GM13976 (cell line): ENCODE data around the gene CXCL9.
"Not testable (repeated sequence)": the region's sequence is repeated elsewhere in the genome, so short reads cannot be mapped to it uniquely, and the experiment has no call there.

Source experiments
- DNase-seq: peaks from one replicate; pipeline ENCODE4 v3.0.0; 2012; ENCODE audit warnings: low spot score
- CTCF ChIP-seq: IDR thresholded peaks from 2 replicates; pipeline ENCODE4 v1.5.1; 2012; ENCODE audit warnings: borderline replicate concordance, mild to moderate bottlenecking; ENCODE audit not compliant: insufficient read depth; ENCODE audit errors: extremely low read depth, missing control alignments, control extremely low read depth
- in situ Hi-C: fragments of 300-500 bp; cut with MboI; formaldehyde crosslinking; loops from one replicate; pipeline ENCODE4 v1.12.0; 2022; ENCODE audit warnings: low sequenced_read_pairs, mixed read lengths, inconsistent platforms; ENCODE audit not compliant: unreplicated experiment

CXCL9 gene

DNA sequence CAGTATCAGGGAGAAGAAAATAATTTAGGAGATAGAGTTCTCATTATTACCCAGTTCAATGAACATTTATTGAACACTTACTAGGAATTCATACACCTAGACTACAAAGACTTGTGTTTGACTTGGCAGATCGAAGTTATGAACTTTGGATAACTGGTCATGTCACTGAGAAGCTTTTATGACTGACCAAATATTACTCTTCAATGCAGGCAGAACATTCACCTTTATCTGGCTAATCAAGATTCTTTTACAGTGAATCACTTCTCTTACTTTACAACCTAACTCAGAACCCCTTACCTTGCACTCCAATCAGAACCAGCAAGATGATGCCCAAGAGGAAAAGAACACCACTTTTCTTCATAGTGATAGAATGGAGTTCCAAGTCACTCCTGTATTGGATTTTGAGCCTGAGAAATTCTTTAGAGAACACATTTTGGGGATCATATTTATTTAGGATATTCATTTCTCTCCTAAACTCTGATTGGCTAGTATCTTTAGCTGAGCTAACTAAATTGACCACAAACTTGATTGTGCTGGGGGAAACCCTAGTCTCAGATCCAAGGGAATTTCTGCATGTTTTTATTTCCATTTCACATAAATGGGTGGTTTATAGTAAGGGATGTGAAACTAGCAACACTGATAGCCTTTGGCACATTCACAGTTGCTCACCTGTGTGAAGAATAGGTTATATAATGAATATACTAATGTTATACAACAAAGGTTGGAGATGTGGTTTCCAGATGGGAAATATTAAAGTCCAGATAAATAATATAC lies at the start of gene CXCL9:
CXCL9 (minus strand) TSS at position 421 of the 774 bp plus-strand sequence; CDS start at position 361, 60 bp downstream.
- in situ Hi-C loops = no loop called here
- no peak for TF ChIP-seq CTCF
- DNase-seq = no peak

DNA sequence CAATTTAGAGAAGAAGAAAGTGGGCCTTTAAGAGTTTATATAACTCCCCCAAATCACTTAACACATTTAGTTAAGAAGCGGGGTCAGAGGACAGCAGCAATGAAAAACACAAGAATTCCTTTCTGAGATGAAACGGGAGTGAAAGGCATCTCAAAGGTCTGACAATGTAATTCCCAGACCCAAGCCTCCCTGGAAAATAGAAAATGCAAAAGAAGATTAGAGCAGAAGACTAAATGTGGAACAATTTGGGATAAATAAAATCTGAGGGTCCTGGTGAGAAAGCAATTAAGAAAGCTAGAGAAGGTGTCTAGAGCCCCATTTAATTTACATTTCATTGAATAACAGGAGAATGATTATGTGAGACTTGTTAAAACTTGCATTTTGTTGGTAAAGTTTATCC lies 48.1 kb upstream of the CXCL9 start:
- DNase-seq = no peak
- in situ Hi-C loops = no loop called here
- TF ChIP-seq CTCF = no peak

GRCh38 chr4:76055016-76055415 lies 47.7 kb upstream of the CXCL9 start:
- in situ Hi-C loops = no loop called here
- no peak for TF ChIP-seq CTCF
- peak; percentile 66 for DNase-seq

DNA sequence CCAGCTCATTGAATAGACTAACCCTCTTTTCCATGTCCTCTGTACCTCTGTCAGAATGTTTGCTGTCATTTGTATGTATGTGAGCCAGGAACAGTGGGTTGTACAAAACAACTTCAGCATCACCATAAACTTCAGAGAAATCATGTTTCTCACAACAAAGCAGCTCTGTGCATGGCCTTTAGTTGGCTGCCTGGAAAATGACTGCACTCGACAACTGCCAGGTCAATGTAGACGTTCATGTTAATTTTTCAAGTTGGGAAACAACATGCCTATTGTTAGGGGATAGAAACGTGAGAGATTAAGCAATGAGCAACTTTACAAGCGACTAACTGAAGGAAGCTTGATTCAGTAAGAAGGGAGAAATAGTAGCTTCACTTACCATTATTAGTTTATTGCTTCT lies 46.4 kb upstream of the CXCL9 start:
- in situ Hi-C loops = no loop called here
- DNase-seq = no peak

GRCh38 chr4:76050560-76051050 lies 43.3 kb upstream of the CXCL9 start:
- in situ Hi-C loops, DNase-seq: not testable (repeated sequence)

More for the DNA sequence above, 46.4 kb upstream of the CXCL9 start:
- no peak for TF ChIP-seq CTCF

GRCh38 chr4:76049860-76050416 lies 42.6 kb upstream of the CXCL9 start:
- in situ Hi-C loops, DNase-seq: not testable (repeated sequence)

GRCh38 chr4:76044686-76045085 lies 37.4 kb upstream of the CXCL9 start:
- in situ Hi-C loops, DNase-seq: not testable (repeated sequence)

- DNase-seq, in situ Hi-C loops: not testable (repeated sequence)
These were observed 36.0 kb upstream of the CXCL9 start for GRCh38 chr4:76043306-76043705.

GRCh38 chr4:76042241-76042998 lies 35.1 kb upstream of the CXCL9 start:
- in situ Hi-C loops, DNase-seq: not testable (repeated sequence)
